Left lung (tissue), 10 donors: ENCODE measurements around the gene CHSY1. TPM values are rescaled to one million over a fixed set of nuclear protein-coding genes. Genes with fewer than 3 reads are reported as not detected.

Experiments used
- ATAC-seq: fragments of 200-7000 bp; cut with Tn5 transposase; one replicate; pipeline ENCODE4 v1.9.1; 2020; ENCODE audit warnings: moderate library complexity
- DNase-seq, 4 donors: peaks; one replicate each; pipeline ENCODE4 v3.0.0-alpha.2; 2013 to 2020
- H3K27ac ChIP-seq, 2 donors: fragments of 200-600 bp; sonication (generic) in 1 of 2; one replicate each; pipeline versions ENCODE4 v1.5.0 to v1.8.0; 2020 to 2021
- H3K27me3 ChIP-seq, 2 donors: fragments of 200-600 bp; sonication (generic) in 1 of 2; one replicate each; pipeline versions ENCODE4 v1.5.0 to v1.8.0; 2020 to 2021
- H3K36me3 ChIP-seq, 2 donors: fragments of 200-600 bp; sonication (generic) in 1 of 2; one replicate each; pipeline versions ENCODE4 v1.5.0 to v1.8.0; 2020 to 2021
- H3K4me1 ChIP-seq, 2 donors: fragments of 200-600 bp; one replicate each; pipeline ENCODE4 v1.8.0; 2021
- H3K4me3 ChIP-seq, 2 donors: fragments of 200-600 bp; sonication (generic) in 1 of 2; one replicate each; pipeline versions ENCODE4 v1.5.0 to v1.8.0; 2020 to 2021; ENCODE audit warnings: mild to moderate bottlenecking in 1 of 2
- H3K9me3 ChIP-seq, 2 donors: fragments of 200-600 bp; sonication (generic) in 1 of 2; one replicate each; pipeline versions ENCODE4 v1.5.0 to v1.8.0; 2020 to 2021
- CTCF ChIP-seq, 2 donors: fragments of 200-600 bp; sonication (generic) in 1 of 2; IDR thresholded peaks; one replicate each; pipeline versions ENCODE4 v1.5.0 to v1.8.0; 2021; ENCODE audit warnings: antibody characterized with exemption in 2 of 2
- intact Hi-C, 2 donors: fragments of 100-400 bp; cut with DNase I; formaldehyde crosslinking; loops; one replicate each; pipeline versions ENCODE4 v1.11.2 to v1.14.2; 2022
- polyA plus RNA-seq, 6 donors: library from polyadenylated mRNA; unstranded; fragments of 120-200 nt; gene quantifications; one replicate each; pipeline ENCODE4 v1.2.1, GENCODE V29; 2013; ENCODE audit not compliant: insufficient read length in 6 of 6
- total RNA-seq, 2 donors: library from RNA; stranded (reverse); fragmentation: NEBNext Ultra II Directional; extraction: Animal tissue kit (Norgen Biotek cat#: 25700); gene quantifications; one replicate each; pipeline ENCODE4 v1.2.1, GENCODE V29; 2021
- donor health status: DM: no; HTN: yes; CAD: no.
- donor health status: DM: no; HTN: no; CAD: no.

The CHSY1 gene
- total and polyA plus RNA-seq, 8 donors = 33.3 to 61.5 (median 51.5) TPM

DNA sequence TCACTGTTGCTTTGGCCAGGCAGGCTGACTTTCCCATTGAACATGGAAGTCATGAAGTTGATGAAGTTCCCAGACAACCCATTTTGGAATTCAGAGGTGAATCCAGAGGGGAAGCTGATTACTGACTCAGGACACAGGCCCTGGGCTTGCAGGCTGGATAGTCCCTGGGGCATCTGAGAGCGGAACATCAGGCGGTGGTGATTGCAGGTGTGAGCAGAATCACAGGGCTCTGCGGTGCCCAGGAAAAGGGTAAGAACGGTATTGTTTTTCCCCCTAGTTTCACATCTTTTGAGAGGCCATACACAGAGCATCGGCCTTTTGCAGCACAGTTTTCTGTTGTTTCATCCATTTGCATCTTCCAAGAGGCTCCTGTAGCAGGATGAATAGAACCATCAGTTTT lies 104.7 kb downstream of the CHSY1 start:
- Histone ChIP-seq H3K27ac (no peak overlapping the region), H3K4me3 (no peak overlapping the region), H3K36me3 (no peaks in the 10 kb centered on the region), H3K4me1 (peaks cover 0 to 24% of the 10 kb centered on the region in 2 donors), H3K9me3 (no peaks in the 10 kb centered on the region), H3K27me3 (no peaks in the 10 kb centered on the region)
- intact Hi-C loops = no loop called here
- TF ChIP-seq CTCF (IDR thresholded peaks at IDR 0.05) = no peak
- DNase-seq = peak in 1 of 4 donors; percentile 24
- ATAC-seq = no peak

GRCh38 chr15:101146118-101146702 lies 105.6 kb downstream of the CHSY1 start:
- no peaks in the 10 kb centered on the region for H3K36me3 ChIP-seq
- intact Hi-C loops = no loop called here
- H3K4me1 ChIP-seq = peaks cover 0 to 23% of the 10 kb centered on the region in 2 donors
- H3K27ac ChIP-seq = no peak overlapping the region
- H3K4me3 ChIP-seq = no peak overlapping the region
- no peaks in the 10 kb centered on the region for H3K27me3 ChIP-seq
- no peak for TF ChIP-seq CTCF (IDR thresholded peaks at IDR 0.05)
- H3K9me3 ChIP-seq = no peaks in the 10 kb centered on the region
- no peak for ATAC-seq
- peak in 1 of 4 donors; percentile 12 for DNase-seq

GRCh38 chr15:101145362-101145761 lies 106.5 kb downstream of the CHSY1 start:
- Histone ChIP-seq H3K27me3 (no peaks in the 10 kb centered on the region), H3K9me3 (no peaks in the 10 kb centered on the region), H3K27ac (no peak overlapping the region), H3K36me3 (no peaks in the 10 kb centered on the region), H3K4me3 (no peak overlapping the region), H3K4me1 (peaks cover 0 to 14% of the 10 kb centered on the region in 2 donors)
- no peak for DNase-seq
- no peak for TF ChIP-seq CTCF (IDR thresholded peaks at IDR 0.05)
- intact Hi-C loops = no loop called here
- no peak for ATAC-seq

GRCh38 chr15:101143321-101143720 lies 108.5 kb downstream of the CHSY1 start:
- no peaks in the 10 kb centered on the region for H3K9me3 ChIP-seq
- no peaks in the 10 kb centered on the region for H3K4me1 ChIP-seq
- peak in 1 of 4 donors; percentile 57 for DNase-seq
- H3K36me3 ChIP-seq = no peaks in the 10 kb centered on the region
- no peak overlapping the region for H3K27ac ChIP-seq
- ATAC-seq = no peak
- intact Hi-C loops = no loop called here
- H3K27me3 ChIP-seq = no peaks in the 10 kb centered on the region
- no peak overlapping the region for H3K4me3 ChIP-seq
- TF ChIP-seq CTCF (IDR thresholded peaks at IDR 0.05) = no peak

DNA sequence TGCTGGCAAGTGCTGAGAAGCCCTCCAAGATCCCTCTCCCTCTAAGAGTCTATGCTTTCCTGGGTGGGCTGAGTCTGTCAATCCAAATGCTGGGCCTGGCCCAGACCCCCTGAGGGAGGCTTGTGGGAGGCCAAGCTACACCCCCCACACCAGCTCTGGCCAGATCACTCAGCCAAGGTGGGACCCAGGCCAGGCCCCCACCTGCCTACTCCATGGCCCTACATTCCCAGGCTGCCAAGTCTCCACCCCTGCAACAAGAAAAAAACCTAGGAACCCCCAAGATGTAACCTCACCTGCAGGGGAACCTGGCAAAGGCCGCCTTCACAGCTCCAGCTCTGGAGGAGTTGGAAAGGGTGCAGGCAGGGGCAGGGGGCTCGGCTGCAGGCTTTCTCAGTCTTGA lies 109.1 kb downstream of the CHSY1 start:
- ATAC-seq (no peak), DNase-seq (peak in 1 of 4 donors; percentile 27)
- Histone ChIP-seq H3K27ac (no peak overlapping the region), H3K36me3 (no peaks in the 10 kb centered on the region), H3K9me3 (no peaks in the 10 kb centered on the region), H3K4me1 (peaks cover 0 to 5% of the 10 kb centered on the region in 2 donors), H3K27me3 (no peaks in the 10 kb centered on the region), H3K4me3 (no peak overlapping the region)
- no peak for TF ChIP-seq CTCF (IDR thresholded peaks at IDR 0.05)
- intact Hi-C loops = no loop called here
